Measurements from ENCODE around the gene FYN. TPM values are rescaled to one million over a fixed set of nuclear protein-coding genes. Genes with fewer than 3 reads are reported as not detected.

Gene FYN
- total and polyA plus RNA-seq, 9 of the 15 experiments (the other 6 are each of a cell fraction or from before 2014, with no cell fraction given) = 2.9 to 22.1 (median 11.4) TPM

GRCh38 chr6:111812060-111813038 lies 60.9 kb downstream of the FYN start:
- intact Hi-C loops (cut with micrococcal nuclease) = no loop called here
- WGBS (ENCODE audit: insufficient coverage, low coverage, missing lambda C conversion rate) = 27% methylated on average over 8 of the region's 8 CpGs
- TF ChIP-seq RAD21 (CRISPR knock-in tag; conservative IDR thresholded peaks at IDR 0.05 in 1 of 2, IDR thresholded peaks at IDR 0.05 in 1 of 2) (no peak), MAFF (IDR thresholded peaks at IDR 0.05; ENCODE audit: low read length) (peak; percentile 83), ZNF316 (IDR thresholded peaks at IDR 0.05) (peak; percentile 95), MYBL2 (IDR thresholded peaks at IDR 0.05; ENCODE audit: low read depth) (no peak), MYBL2 (CRISPR knock-in tag; IDR thresholded peaks at IDR 0.05; ENCODE audit: borderline replicate concordance) (no peak), ZBTB43 (CRISPR knock-in tag; IDR thresholded peaks at IDR 0.05) (no peak), MAFG (tag; conservative IDR thresholded peaks at IDR 0.05) (peak; percentile 91), SRSF1 (IDR thresholded peaks at IDR 0.05; ENCODE audit: low read depth, low read length) (no peak), C11orf30 (IDR thresholded peaks at IDR 0.05; ENCODE audit: low read depth) (peak; percentile 85), MAFK (IDR thresholded peaks at IDR 0.05; ENCODE audit: low read length) (peak; percentile 84)
- H2AFZ ChIP-seq (ENCODE audit: low read depth, low read length) = no peak overlapping the region
- no peaks in the 10 kb centered on the region for H3K9me3 ChIP-seq (replicated peaks; ENCODE audit: control insufficient read depth, insufficient read depth, low read depth, low read length)
- DNase-seq (ENCODE audit: extremely low read depth in 1 of 4, low spot score in 3 of 4) (no peak), FAIRE-seq (no peak), ATAC-seq (peak; percentile 27; the same call in 1 of the 3 replicates)
- H3K27ac ChIP-seq (ENCODE audit: extremely low read depth, low read depth, low read length) = no peak overlapping the region
- CTCF ChIA-PET (ENCODE audit: low intra/inter-chr PET ratio) = no interaction called here
- no peaks in the 10 kb centered on the region for H3K4me1 ChIP-seq (replicated peaks in 1 of 2; ENCODE audit: control insufficient read depth in 2 of 2, insufficient read depth in 2 of 2, low read length in 2 of 2)
- no peaks in the 10 kb centered on the region for H4K20me1 ChIP-seq (replicated peaks; ENCODE audit: control insufficient read depth, insufficient read depth, low read length)
- no peak overlapping the region for H3K4me2 ChIP-seq (ENCODE audit: insufficient read depth, low read length)
- H3K4me3 ChIP-seq = no peak overlapping the region
- no peaks in the 10 kb centered on the region for H3K79me2 ChIP-seq (ENCODE audit: control insufficient read depth, insufficient read depth, low read length)
- no peaks in the 10 kb centered on the region for H3K9me1 ChIP-seq (ENCODE audit: control insufficient read depth, insufficient read depth, low read length)
- POLR2A ChIA-PET = interaction anchor here (0.6 kb wide), 1 partner anchor 15 kb away, joined by 6 read pairs; no protein-coding TSS in a partner anchor
- H3K9ac ChIP-seq (ENCODE audit: insufficient read depth in 1 of 2, low read depth in 2 of 2, low read length in 2 of 2) = no peak overlapping the region
- in situ Hi-C loops (cut with MboI) = no loop called here
- peaks cover 3 to 4% of the 10 kb centered on the region in 2 experiments; a peak in 1 of 5 replicates for H3K27me3 ChIP-seq (ENCODE audit: control insufficient read depth in 2 of 2, insufficient read depth in 2 of 2, low read length in 2 of 2)
- no peaks in the 10 kb centered on the region; the same call in 2 of the 3 replicates for H3K36me3 ChIP-seq (ENCODE audit: control insufficient read depth, insufficient read depth, low read length)
- BruUV-seq (replicated peaks) = no TSS peak

All from K562 (cell line).